T-cell (primary cell): ENCODE results near the gene NMB. TPM values are rescaled to one million over a fixed set of nuclear protein-coding genes. Genes with fewer than 3 reads are reported as not detected.

Source experiments
- ATAC-seq, 4 experiments: fragments of 200-7000 bp in 3 of 4; fragments of 150-1000 bp in 1 of 4; cut with Tn5 transposase; replicated peaks in 1 of 4; 1 replicate in 3 of 4; 2 replicates in 1 of 4; pipeline ENCODE4 v1.10.0; 2021; ENCODE audit warnings: moderate library complexity in 3 of 4, mild to moderate bottlenecking in 2 of 4, moderate number of reproducible peaks in 1 of 4
- CTCF ChIA-PET, 2 donors: fragments of 300-600 bp; sonication (Branson Sonifier 250); formaldehyde crosslinking; loops; one replicate each; lab custom pipeline; 2022; ENCODE audit warnings: antibody characterized with exemption in 2 of 2; lab: Charles Lee
- POLR2A ChIA-PET, 2 donors: fragments of 300-600 bp; sonication (Branson Sonifier 250); formaldehyde crosslinking; loops; one replicate each; lab custom pipeline; 2022; ENCODE audit warnings: antibody characterized with exemption in 2 of 2; lab: Charles Lee
- DNase-seq, 35 experiments: peaks; one replicate each; pipeline versions ENCODE4 v3.0.0 to v3.0.0-alpha.2; 2013 to 2023
- H3K27ac ChIP-seq: one replicate; pipeline ENCODE4 v1.5.1; 2013; ENCODE audit warnings: low read length
- H3K27me3 ChIP-seq, 2 experiments: replicated peaks in 1 of 2; 1 replicate in 1 of 2; 2 replicates in 1 of 2; pipeline versions ENCODE4 v1.6.1 to v1.7.0; 2013; ENCODE audit warnings: low read length in 1 of 2, mixed read lengths in 1 of 2; ENCODE audit not compliant: control insufficient read depth in 2 of 2, insufficient read depth in 2 of 2; ENCODE audit errors: extremely low read depth in 1 of 2
- H3K36me3 ChIP-seq, 2 donors: 1 replicate in 1 of 2; 2 replicates in 1 of 2; pipeline versions ENCODE4 v1.6.1 to v1.7.0; 2013; ENCODE audit warnings: low read length in 1 of 2; ENCODE audit not compliant: control insufficient read depth in 2 of 2, insufficient read depth in 1 of 2; ENCODE audit errors: extremely low read depth in 1 of 2
- H3K4me1 ChIP-seq, 2 experiments: 1 replicate in 1 of 2; 2 replicates in 1 of 2; pipeline versions ENCODE4 v1.6.1 to v1.7.0; 2013; ENCODE audit warnings: low read length in 2 of 2, mixed read lengths in 1 of 2; ENCODE audit not compliant: insufficient read depth in 2 of 2, control insufficient read depth in 1 of 2; ENCODE audit errors: extremely low read depth in 1 of 2
- H3K4me3 ChIP-seq, 2 donors: 1 replicate in 1 of 2; 2 replicates in 1 of 2; pipeline versions ENCODE4 v1.5.1 to v1.7.0; 2013; ENCODE audit warnings: mild to moderate bottlenecking in 2 of 2, low read length in 1 of 2, moderate library complexity in 1 of 2; ENCODE audit not compliant: control insufficient read depth in 1 of 2; ENCODE audit errors: extremely low read depth in 1 of 2
- H3K9me3 ChIP-seq: 2 replicates; pipeline ENCODE4 v1.7.0; 2013
- H3K27ac Mint-ChIP-seq, 2 donors: one replicate each; pipeline ENCODE4 v1.8.0; 2020 to 2021; ENCODE audit warnings: mild to moderate bottlenecking in 2 of 2, mixed read lengths in 2 of 2
- H3K27me3 Mint-ChIP-seq, 2 donors: one replicate each; pipeline ENCODE4 v1.8.0; 2021 to 2022; ENCODE audit warnings: mixed read lengths in 2 of 2
- H3K36me3 Mint-ChIP-seq: one replicate; pipeline ENCODE4 v1.8.0; 2021; ENCODE audit warnings: mixed read lengths
- H3K4me1 Mint-ChIP-seq, 3 donors: one replicate each; pipeline ENCODE4 v1.8.0; 2020 to 2022; ENCODE audit warnings: mixed read lengths in 3 of 3, mild to moderate bottlenecking in 1 of 3
- H3K4me3 Mint-ChIP-seq, 3 donors: one replicate each; pipeline ENCODE4 v1.8.0; 2020 to 2022; ENCODE audit warnings: mild to moderate bottlenecking in 3 of 3, mixed read lengths in 3 of 3, moderate library complexity in 3 of 3
- H3K9me3 Mint-ChIP-seq, 3 donors: one replicate each; pipeline ENCODE4 v1.8.0; 2020 to 2022; ENCODE audit warnings: mixed read lengths in 3 of 3
- WGBS: methylation state at CpG from one replicate; pipeline ENCODE4 v1.1.5; 2013; ENCODE audit warnings: missing lambda C conversion rate; ENCODE audit not compliant: insufficient coverage; 5-methylcytosine and 5-hydroxymethylcytosine counted together
- total RNA-seq, 35 experiments: library from RNA in 6 of 35; stranded (reverse) in 6 of 35; fragments of 120-200 nt in 1 of 35; gene quantifications; one replicate each; pipeline versions ENCODE4 v1.2.1 to v1.2.4 and lab custom pipeline; 2013 to 2026

Gene NMB
- 1 to 10 TPM; 1.3 to 3.5 (median 2.9) TPM for total RNA-seq
- total RNA-seq (2013), result 2.5 TPM
- 1.4 to 13.2 (median 3.2) reads per million in 29 experiments for total RNA-seq (lab: John Stamatoyannopoulos, UW)

- DNase-seq (peak; percentile 68 to 91 (median 80)), ATAC-seq (peak; percentile 72 to 77 (median 76))
- H3K27ac ChIP-seq, result peak within 1 kb of the TSS; percentile 64
- H3K4me1 Mint-ChIP-seq, result peaks cover 27 to 46% (median 34%) of the 10 kb centered on the region in 3 donors
- no peaks in the 10 kb centered on the region for H3K27me3 ChIP-seq
- H3K36me3 ChIP-seq, result peaks cover 0 to 3% of the 10 kb centered on the region in 2 donors
- peak within 1 kb of the TSS; percentile 73 to 80 (median 76) for H3K4me3 Mint-ChIP-seq
- peak within 1 kb of the TSS; percentile 81 to 84 for H3K27ac Mint-ChIP-seq
- CTCF ChIA-PET, result interaction anchor here (0.5 to 1.6 kb wide), 17 partner anchors 10 to 317 kb away, joined by 3 to 13 read pairs (median 3); partner anchors contain the start of genes SEC11A (in 1 of the 2) and ZSCAN2 (in 1 of the 2)
- H3K9me3 Mint-ChIP-seq, result no peaks in the 10 kb centered on the region
- no peaks in the 10 kb centered on the region for H3K27me3 Mint-ChIP-seq
- WGBS, result under 1% methylated on average over 49 of the region's 61 CpGs
- POLR2A ChIA-PET, result interaction anchor here (0.6 to 0.7 kb wide), 5 partner anchors 27 to 128 kb away, joined by 3 to 19 read pairs (median 7); no protein-coding TSS in a partner anchor
- peak within 1 kb of the TSS; percentile 62 to 76 for H3K4me3 ChIP-seq
- no peaks in the 10 kb centered on the region for H3K36me3 Mint-ChIP-seq
- peaks cover 7 to 45% of the 10 kb centered on the region in 2 experiments for H3K4me1 ChIP-seq
- H3K9me3 ChIP-seq, result no peaks in the 10 kb centered on the region
Observed at GRCh38 chr15:84658080-84658787, at the start of gene NMB. Gene NMB, minus strand, starts transcription at chr15:84658199. Its CDS starts 47 bp downstream, at chr15:84658152.

GRCh38 chr15:84703808-84704207 is 45.8 kb upstream of the NMB start:
- Histone ChIP-seq H3K36me3 (peaks cover 4% of the 10 kb centered on the region in 2 donors), H3K9me3 (no peaks in the 10 kb centered on the region), H3K27me3 (no peaks in the 10 kb centered on the region), H3K4me3 (no peak overlapping the region), H3K27ac (no peak overlapping the region), H3K4me1 (peaks cover 2 to 28% of the 10 kb centered on the region in 2 experiments)
- no peak for ATAC-seq
- peak overlapping the region in 1 of 2 donors; percentile 52 for H3K27ac Mint-ChIP-seq
- WGBS, result 100% methylated on average over 3 of the region's 5 CpGs
- POLR2A ChIA-PET, result interaction anchor here in 1 of 2 donors (1.0 kb wide), 1 partner anchor 43 kb away, joined by 8 read pairs; no protein-coding TSS in a partner anchor
- peaks cover 73 to 80% (median 75%) of the 10 kb centered on the region in 3 donors for H3K4me1 Mint-ChIP-seq
- H3K27me3 Mint-ChIP-seq, result no peaks in the 10 kb centered on the region
- DNase-seq, result no peak
- peaks cover 12% of the 10 kb centered on the region for H3K36me3 Mint-ChIP-seq
- no peak overlapping the region for H3K4me3 Mint-ChIP-seq
- H3K9me3 Mint-ChIP-seq, result no peaks in the 10 kb centered on the region
- CTCF ChIA-PET, result interaction anchor here in 1 of 2 donors (1.0 kb wide), 1 partner anchor 45 kb away, joined by 3 read pairs; no protein-coding TSS in a partner anchor

- Mint-ChIP-seq H3K27me3 (no peaks in the 10 kb centered on the region), H3K27ac (peak overlapping the region; percentile 37 to 52), H3K9me3 (no peaks in the 10 kb centered on the region), H3K36me3 (peaks cover 12% of the 10 kb centered on the region), H3K4me3 (no peak overlapping the region), H3K4me1 (peaks cover 73 to 78% (median 75%) of the 10 kb centered on the region in 3 donors)
- H3K4me1 ChIP-seq, result peaks cover 0 to 28% of the 10 kb centered on the region in 2 experiments
- DNase-seq (no peak), ATAC-seq (no peak)
- CTCF ChIA-PET, result interaction anchor here in 1 of 2 donors (1.0 kb wide), 1 partner anchor 44 kb away, joined by 3 read pairs; no protein-coding TSS in a partner anchor
- peaks cover 4% of the 10 kb centered on the region in 2 donors for H3K36me3 ChIP-seq
- no peak overlapping the region for H3K4me3 ChIP-seq
- WGBS, result 90% methylated on average over 2 of the region's 4 CpGs
- no peaks in the 10 kb centered on the region for H3K27me3 ChIP-seq
- H3K9me3 ChIP-seq, result no peaks in the 10 kb centered on the region
- POLR2A ChIA-PET, result interaction anchor here (0.7 to 1.0 kb wide), 2 partner anchors 44 to 70 kb away, joined by 5 to 8 read pairs; no protein-coding TSS in a partner anchor
- H3K27ac ChIP-seq, result no peak overlapping the region
Observed at GRCh38 chr15:84702961-84703482, 45.0 kb upstream of the NMB start.

GRCh38 chr15:84699538-84700191 is 41.7 kb upstream of the NMB start:
- peaks cover 4% of the 10 kb centered on the region in 2 donors for H3K36me3 ChIP-seq
- no peak for DNase-seq
- H3K36me3 Mint-ChIP-seq, result peaks cover 5% of the 10 kb centered on the region
- CTCF ChIA-PET, result interaction anchor here (0.6 kb wide), 2 partner anchors 22 to 64 kb away, joined by 3 to 7 read pairs; no protein-coding TSS in a partner anchor
- H3K27ac ChIP-seq, result no peak overlapping the region
- POLR2A ChIA-PET, result interaction anchor here (0.6 kb wide), 2 partner anchors 32 to 372 kb away, joined by 3 read pairs; no protein-coding TSS in a partner anchor
- peaks cover 0 to 20% of the 10 kb centered on the region in 2 experiments for H3K4me1 ChIP-seq
- 93% methylated on average over 4 of the region's 8 CpGs for WGBS
- peak overlapping the region in 2 of 3 donors; percentile 1 to 49 for H3K4me3 Mint-ChIP-seq
- no peaks in the 10 kb centered on the region for H3K27me3 Mint-ChIP-seq
- ATAC-seq, result peak in 1 of 4 experiments; percentile 30
- peak overlapping the region in 1 of 2 donors; percentile 71 for H3K27ac Mint-ChIP-seq
- no peak overlapping the region for H3K4me3 ChIP-seq
- H3K9me3 ChIP-seq, result no peaks in the 10 kb centered on the region
- no peaks in the 10 kb centered on the region for H3K27me3 ChIP-seq
- no peaks in the 10 kb centered on the region for H3K9me3 Mint-ChIP-seq
- H3K4me1 Mint-ChIP-seq, result peaks cover 70 to 76% (median 73%) of the 10 kb centered on the region in 3 donors

GRCh38 chr15:84697236-84697990 is 39.4 kb upstream of the NMB start:
- no peak overlapping the region for H3K27ac ChIP-seq
- H3K36me3 Mint-ChIP-seq, result no peaks in the 10 kb centered on the region
- no peak for DNase-seq
- H3K27me3 ChIP-seq, result no peaks in the 10 kb centered on the region
- POLR2A ChIA-PET, result interaction anchor here (0.5 to 1.0 kb wide), 3 partner anchors 9 to 24 kb away, joined by 3 to 15 read pairs (median 13); no protein-coding TSS in a partner anchor
- H3K27ac Mint-ChIP-seq, result peak overlapping the region; percentile 0 to 56
- no peak overlapping the region for H3K4me3 ChIP-seq
- peaks cover 0 to 4% of the 10 kb centered on the region in 2 donors for H3K36me3 ChIP-seq
- WGBS, result no CpG with 5 or more reads among the region's 1 CpG
- H3K27me3 Mint-ChIP-seq, result no peaks in the 10 kb centered on the region
- no peaks in the 10 kb centered on the region for H3K9me3 ChIP-seq
- no peaks in the 10 kb centered on the region for H3K9me3 Mint-ChIP-seq
- CTCF ChIA-PET, result interaction anchor here (0.7 to 1.1 kb wide), 3 partner anchors 37 to 935 kb away, joined by 3 read pairs; no protein-coding TSS in a partner anchor
- peaks cover 50 to 66% (median 62%) of the 10 kb centered on the region in 3 donors for H3K4me1 Mint-ChIP-seq
- no peak for ATAC-seq
- no peak overlapping the region for H3K4me3 Mint-ChIP-seq
- peaks cover 0 to 13% of the 10 kb centered on the region in 2 experiments for H3K4me1 ChIP-seq
